HepG2 (cell line): ENCODE results near the gene SLC38A3. TPM values are rescaled to one million over a fixed set of nuclear protein-coding genes. Genes with fewer than 3 reads are reported as not detected.

ENCODE experiments used
- ATAC-seq: fragments of 200-7000 bp; cut with Tn5 transposase; 3 replicates; pipeline ENCODE4 v1.9.1; 2020; ENCODE audit warnings: mild to moderate bottlenecking, moderate library complexity
- BruUV-seq: library from RNA; stranded (reverse); fragments of 400-500 nt; replicated peaks from 2 replicates; lab custom pipeline; 2021; lab: Mats Ljungman, UMichigan
- CTCF ChIA-PET: fragments of 300-600 bp; formaldehyde crosslinking; extraction: SDS; loops from one replicate; lab custom pipeline; 2021; ENCODE audit warnings: low total read pairs, inconsistent platforms, low intra/inter-chr PET ratio; lab: Yijun Ruan, JAX
- POLR2A ChIA-PET: fragments of 350-600 bp; sonication (Branson Sonifier 250); formaldehyde crosslinking; loops from one replicate; lab custom pipeline; 2020; ENCODE audit warnings: antibody characterized with exemption, inconsistent platforms; lab: Yijun Ruan, JAX
- DNase-seq: peaks from one replicate; pipeline ENCODE4 v3.0.0-alpha.2; 2015; ENCODE audit warnings: low spot score
- FAIRE-seq: peaks from 3 replicates; lab custom pipeline; 2011; peaks lifted over from hg19 to GRCh38; lab: Jason Lieb, UNC
- H2AFZ ChIP-seq: one replicate; pipeline ENCODE4 v1.6.1; 2011; ENCODE audit warnings: low read length, inconsistent platforms
- H3K27ac ChIP-seq: fragments of 300-600 bp; 3 replicates; pipeline ENCODE4 v1.8.0; 2011; ENCODE audit warnings: mixed run types, mild to moderate bottlenecking, mixed read lengths, low read length, inconsistent platforms; ENCODE audit not compliant: insufficient read depth; ENCODE audit errors: extremely low read length
- H3K27me3 ChIP-seq, 2 experiments: fragments of 200-600 bp in 1 of 2; 2 replicates in 1 of 2; 3 replicates in 1 of 2; pipeline versions ENCODE4 v1.6.0 to v1.8.0; 2011; ENCODE audit warnings: low read length in 2 of 2, mild to moderate bottlenecking in 2 of 2, moderate library complexity in 2 of 2, inconsistent platforms in 1 of 2; ENCODE audit not compliant: insufficient read depth in 2 of 2, control insufficient read depth in 1 of 2
- H3K36me3 ChIP-seq, 2 experiments: fragments of 200-600 bp in 1 of 2; replicated peaks in 1 of 2; 2 replicates in 1 of 2; 3 replicates in 1 of 2; pipeline versions ENCODE4 v1.5.1 to v1.8.0; 2011; ENCODE audit warnings: low read length in 2 of 2, inconsistent platforms in 1 of 2; ENCODE audit not compliant: insufficient read depth in 2 of 2, control insufficient read depth in 1 of 2
- H3K4me1 ChIP-seq: 2 replicates; pipeline ENCODE4 v1.5.1; 2012; ENCODE audit warnings: low read length, inconsistent platforms; ENCODE audit not compliant: insufficient read depth
- H3K4me2 ChIP-seq: 2 replicates; pipeline ENCODE4 v1.6.0; 2011; ENCODE audit warnings: low read depth, low read length, inconsistent platforms
- H3K4me3 ChIP-seq, 3 experiments: fragments of 200-600 bp in 1 of 3; sonication (generic), shearing (Covaris generic) in 1 of 3; replicated peaks in 1 of 3; 2 replicates each; pipeline ENCODE4 v1.5.1; 2011 to 2016; ENCODE audit warnings: low read length in 3 of 3, inconsistent platforms in 2 of 3, low read depth in 2 of 3, mild to moderate bottlenecking in 2 of 3, control low read depth in 1 of 3, mixed read lengths in 1 of 3; ENCODE audit not compliant: insufficient read depth in 1 of 3
- H3K79me2 ChIP-seq: one replicate; pipeline ENCODE4 v1.6.1; 2011; ENCODE audit warnings: low read length, inconsistent platforms; ENCODE audit not compliant: insufficient read depth
- H3K9ac ChIP-seq: 2 replicates; pipeline ENCODE4 v1.6.0; 2011; ENCODE audit warnings: mild to moderate bottlenecking, low read depth, low read length, inconsistent platforms; ENCODE audit not compliant: insufficient read depth
- H3K9me3 ChIP-seq: 2 replicates; pipeline ENCODE4 v1.5.1; 2012; ENCODE audit warnings: mild to moderate bottlenecking, low read length
- H4K20me1 ChIP-seq: 2 replicates; pipeline ENCODE4 v1.6.0; 2011; ENCODE audit warnings: inconsistent platforms, mild to moderate bottlenecking, low read length, moderate library complexity; ENCODE audit not compliant: insufficient read depth
- BCL6 ChIP-seq: IDR thresholded peaks from 2 replicates; pipeline ENCODE4 v1.6.1; 2016; ENCODE audit warnings: missing genetic modification reagents, missing compliant biosample characterization
- HHEX ChIP-seq: IDR thresholded peaks from 2 replicates; pipeline ENCODE4 v1.6.1; 2016; ENCODE audit warnings: control low read depth
- MAFG ChIP-seq: sonication (generic); formaldehyde crosslinking; IDR thresholded peaks from 2 replicates; pipeline ENCODE4 v1.5.1; 2020; ENCODE audit warnings: mild to moderate bottlenecking, missing genetic modification reagents
- MEIS2 ChIP-seq: sonication (generic); formaldehyde crosslinking; IDR thresholded peaks from 2 replicates; pipeline ENCODE4 v1.9.0; 2021; ENCODE audit warnings: mild to moderate bottlenecking, missing genetic modification reagents
- NCOA2 ChIP-seq: sonication (generic); formaldehyde crosslinking; IDR thresholded peaks from 2 replicates; pipeline ENCODE4 v1.8.0; 2022; ENCODE audit warnings: inconsistent platforms
- SIN3B ChIP-seq: fragments of 150-350 bp; IDR thresholded peaks from 2 replicates; pipeline ENCODE4 v1.6.1; 2014; ENCODE audit warnings: low read length
- TCF12 ChIP-seq, 2 experiments: fragments of 450-650 bp in 1 of 2; sonication (generic) in 1 of 2; formaldehyde crosslinking in 1 of 2; IDR thresholded peaks; 2 replicates each; pipeline versions ENCODE4 v1.6.1 to v1.8.0; 2017 to 2022; ENCODE audit warnings: antibody characterized with exemption in 1 of 2, mild to moderate bottlenecking in 1 of 2, missing genetic modification reagents in 1 of 2, moderate library complexity in 1 of 2
- YEATS4 ChIP-seq: sonication (generic); formaldehyde crosslinking; IDR thresholded peaks from 2 replicates; pipeline ENCODE4 v1.4.0; 2020; ENCODE audit warnings: missing genetic modification reagents, borderline replicate concordance
- ZNF317 ChIP-seq: sonication (generic); formaldehyde crosslinking; IDR thresholded peaks from 2 replicates; pipeline ENCODE4 v1.5.0; 2020; ENCODE audit warnings: mild to moderate bottlenecking, missing genetic modification reagents
- ZNF546 ChIP-seq: sonication (generic); formaldehyde crosslinking; conservative IDR thresholded peaks from 2 replicates; pipeline ENCODE4 v1.8.1; 2023; ENCODE audit warnings: mild to moderate bottlenecking, missing genetic modification reagents
- ZNF589 ChIP-seq: sonication (generic); formaldehyde crosslinking; conservative IDR thresholded peaks from 2 replicates; pipeline ENCODE4 v1.8.0; 2022; ENCODE audit warnings: mild to moderate bottlenecking, moderate library complexity, missing genetic modification reagents
- ZNF652 ChIP-seq: IDR thresholded peaks from 2 replicates; pipeline ENCODE4 v1.6.1; 2016; ENCODE audit warnings: low read depth, borderline replicate concordance
- WGBS: methylation state at CpG from one replicate; pipeline ENCODE4 v1.1.6; 2017; ENCODE audit warnings: low lambda C conversion rate; 5-methylcytosine and 5-hydroxymethylcytosine counted together
- in situ Hi-C: cut with HindIII; loops from 2 replicates; pipeline ENCODE4 v1.10.0; 2017; ENCODE audit warnings: low pct_unique_long_range_greater_than_20kb; ENCODE audit not compliant: extremely low pct_ligation_motif_present
- intact Hi-C: fragments of 100-400 bp; cut with micrococcal nuclease; formaldehyde crosslinking; loops from one replicate; pipeline ENCODE4 v1.10.0; 2022; ENCODE audit not compliant: unreplicated experiment
- polyA plus RNA-seq, 8 experiments: library from polyadenylated mRNA; depleted of rRNA in 3 of 8; stranded (reverse) in 7 of 8; unstranded in 1 of 8; fragments of >200 nt; fragmentation: Illumina TruSeq in 4 of 8; extraction: Trizol in 4 of 8; gene quantifications; 2 replicates each; pipeline versions ENCODE4 v1.2.1 to v1.2.3, GENCODE V29; 2011 to 2016; ENCODE audit warnings: low read depth in 4 of 8, missing spikeins in 1 of 8, mixed read lengths in 1 of 8; ENCODE audit not compliant: insufficient read depth in 1 of 8
- total RNA-seq, 5 experiments: library from RNA; depleted of rRNA; stranded (reverse); fragments of >200 nt; fragmentation: Illumina TruSeq; extraction: Trizol; gene quantifications; 2 replicates each; pipeline ENCODE4 v1.2.3, GENCODE V29; 2016; ENCODE audit warnings: low read depth in 1 of 5
- TF ChIP-seq, protein P1 (sequence below): sonication (generic); formaldehyde crosslinking; IDR thresholded peaks from 2 replicates; pipeline ENCODE4 v1.8.0; 2023; ENCODE audit warnings: mild to moderate bottlenecking, missing genetic modification reagents
- TF ChIP-seq, protein P2 (sequence below): sonication (generic); formaldehyde crosslinking; IDR thresholded peaks from 2 replicates; pipeline ENCODE4 v1.9.0; 2021; ENCODE audit warnings: missing genetic modification reagents, borderline replicate concordance
- TF ChIP-seq, protein P3 (sequence below): sonication (generic); formaldehyde crosslinking; IDR thresholded peaks from one replicate; pipeline ENCODE4 v1.5.1; 2020; ENCODE audit warnings: mild to moderate bottlenecking, missing genetic modification reagents; ENCODE audit errors: not compliant biosample characterization

Gene SLC38A3
- total and polyA plus RNA-seq, 2 of the 13 experiments (the other 11 are each of a cell fraction or from before 2014, with no cell fraction given): 29.8 to 164 TPM

DNA sequence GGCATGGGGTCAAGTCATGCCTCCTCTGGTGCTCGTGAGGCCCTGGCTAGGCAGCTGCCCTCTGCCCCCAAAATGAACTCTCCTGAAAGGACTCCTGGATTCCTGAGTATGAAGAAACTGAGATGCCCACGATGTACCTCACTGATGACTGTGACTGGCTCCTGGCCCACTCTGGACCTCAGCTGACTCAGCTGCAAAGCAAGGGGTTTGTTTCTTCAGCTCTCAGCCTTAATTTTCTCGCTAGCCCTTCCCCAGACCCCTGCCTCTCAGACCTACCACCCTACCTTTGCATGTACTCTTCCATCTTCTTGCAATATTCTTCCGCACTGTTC, 25.7 kb downstream of the SLC38A3 start:
- intact Hi-C loops (no loop called here), in situ Hi-C loops (no loop called here)
- DNase-seq (no peak), ATAC-seq (no peak), FAIRE-seq (no peak)
- H3K27me3 ChIP-seq: no peaks in the 10 kb centered on the region
- H3K4me2 ChIP-seq: no peak overlapping the region
- ChIA-PET CTCF (no interaction called here), POLR2A (interaction anchor here (0.9 to 7.0 kb wide), 3 partner anchors 21 to 41 kb away, joined by 4 to 69 read pairs (median 5); no protein-coding TSS in a partner anchor)
- H3K9ac ChIP-seq: no peak overlapping the region
- H2AFZ ChIP-seq: no peak overlapping the region
- no peak overlapping the region for H3K4me3 ChIP-seq
- no peaks in the 10 kb centered on the region; a peak in 1 of 5 replicates for H3K36me3 ChIP-seq
- H3K79me2 ChIP-seq: no peaks in the 10 kb centered on the region
- no peak overlapping the region for H3K27ac ChIP-seq
- peaks cover 72% of the 10 kb centered on the region for H3K4me1 ChIP-seq
- no peaks in the 10 kb centered on the region for H4K20me1 ChIP-seq
- 79% methylated on average over 2 of the region's 4 CpGs for WGBS
- no peaks in the 10 kb centered on the region for H3K9me3 ChIP-seq
- no TSS peak for BruUV-seq
- no peak for TF ChIP-seq BCL6 (CRISPR knock-in tag)
- TF ChIP-seq, protein P1, sequence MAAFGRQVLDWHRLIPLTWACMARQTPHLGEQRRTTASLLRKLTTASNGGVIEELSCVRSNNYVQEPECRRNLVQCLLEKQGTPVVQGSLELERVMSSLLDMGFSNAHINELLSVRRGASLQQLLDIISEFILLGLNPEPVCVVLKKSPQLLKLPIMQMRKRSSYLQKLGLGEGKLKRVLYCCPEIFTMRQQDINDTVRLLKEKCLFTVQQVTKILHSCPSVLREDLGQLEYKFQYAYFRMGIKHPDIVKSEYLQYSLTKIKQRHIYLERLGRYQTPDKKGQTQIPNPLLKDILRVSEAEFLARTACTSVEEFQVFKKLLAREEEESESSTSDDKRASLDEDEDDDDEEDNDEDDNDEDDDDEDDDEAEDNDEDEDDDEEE (CRISPR knock-in tag): no peak
- no peak for TF ChIP-seq MAFG (CRISPR knock-in tag)
- TF ChIP-seq HHEX (CRISPR knock-in tag): no peak
- no peak for TF ChIP-seq ZNF546 (CRISPR knock-in tag)
- no peak for TF ChIP-seq SIN3B
- no peak for TF ChIP-seq MEIS2 (CRISPR knock-in tag)
- no peak for TF ChIP-seq ZNF317
- TF ChIP-seq NCOA2: no peak
- TF ChIP-seq, protein P2, sequence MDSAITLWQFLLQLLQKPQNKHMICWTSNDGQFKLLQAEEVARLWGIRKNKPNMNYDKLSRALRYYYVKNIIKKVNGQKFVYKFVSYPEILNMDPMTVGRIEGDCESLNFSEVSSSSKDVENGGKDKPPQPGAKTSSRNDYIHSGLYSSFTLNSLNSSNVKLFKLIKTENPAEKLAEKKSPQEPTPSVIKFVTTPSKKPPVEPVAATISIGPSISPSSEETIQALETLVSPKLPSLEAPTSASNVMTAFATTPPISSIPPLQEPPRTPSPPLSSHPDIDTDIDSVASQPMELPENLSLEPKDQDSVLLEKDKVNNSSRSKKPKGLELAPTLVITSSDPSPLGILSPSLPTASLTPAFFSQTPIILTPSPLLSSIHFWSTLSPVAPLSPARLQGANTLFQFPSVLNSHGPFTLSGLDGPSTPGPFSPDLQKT (CRISPR knock-in tag): no peak
- no peak for TF ChIP-seq TCF12 (IDR thresholded peaks at IDR 0.05)
- TF ChIP-seq TCF12 (CRISPR knock-in tag; IDR thresholded peaks at IDR 0.05): no peak
- TF ChIP-seq, protein P3, sequence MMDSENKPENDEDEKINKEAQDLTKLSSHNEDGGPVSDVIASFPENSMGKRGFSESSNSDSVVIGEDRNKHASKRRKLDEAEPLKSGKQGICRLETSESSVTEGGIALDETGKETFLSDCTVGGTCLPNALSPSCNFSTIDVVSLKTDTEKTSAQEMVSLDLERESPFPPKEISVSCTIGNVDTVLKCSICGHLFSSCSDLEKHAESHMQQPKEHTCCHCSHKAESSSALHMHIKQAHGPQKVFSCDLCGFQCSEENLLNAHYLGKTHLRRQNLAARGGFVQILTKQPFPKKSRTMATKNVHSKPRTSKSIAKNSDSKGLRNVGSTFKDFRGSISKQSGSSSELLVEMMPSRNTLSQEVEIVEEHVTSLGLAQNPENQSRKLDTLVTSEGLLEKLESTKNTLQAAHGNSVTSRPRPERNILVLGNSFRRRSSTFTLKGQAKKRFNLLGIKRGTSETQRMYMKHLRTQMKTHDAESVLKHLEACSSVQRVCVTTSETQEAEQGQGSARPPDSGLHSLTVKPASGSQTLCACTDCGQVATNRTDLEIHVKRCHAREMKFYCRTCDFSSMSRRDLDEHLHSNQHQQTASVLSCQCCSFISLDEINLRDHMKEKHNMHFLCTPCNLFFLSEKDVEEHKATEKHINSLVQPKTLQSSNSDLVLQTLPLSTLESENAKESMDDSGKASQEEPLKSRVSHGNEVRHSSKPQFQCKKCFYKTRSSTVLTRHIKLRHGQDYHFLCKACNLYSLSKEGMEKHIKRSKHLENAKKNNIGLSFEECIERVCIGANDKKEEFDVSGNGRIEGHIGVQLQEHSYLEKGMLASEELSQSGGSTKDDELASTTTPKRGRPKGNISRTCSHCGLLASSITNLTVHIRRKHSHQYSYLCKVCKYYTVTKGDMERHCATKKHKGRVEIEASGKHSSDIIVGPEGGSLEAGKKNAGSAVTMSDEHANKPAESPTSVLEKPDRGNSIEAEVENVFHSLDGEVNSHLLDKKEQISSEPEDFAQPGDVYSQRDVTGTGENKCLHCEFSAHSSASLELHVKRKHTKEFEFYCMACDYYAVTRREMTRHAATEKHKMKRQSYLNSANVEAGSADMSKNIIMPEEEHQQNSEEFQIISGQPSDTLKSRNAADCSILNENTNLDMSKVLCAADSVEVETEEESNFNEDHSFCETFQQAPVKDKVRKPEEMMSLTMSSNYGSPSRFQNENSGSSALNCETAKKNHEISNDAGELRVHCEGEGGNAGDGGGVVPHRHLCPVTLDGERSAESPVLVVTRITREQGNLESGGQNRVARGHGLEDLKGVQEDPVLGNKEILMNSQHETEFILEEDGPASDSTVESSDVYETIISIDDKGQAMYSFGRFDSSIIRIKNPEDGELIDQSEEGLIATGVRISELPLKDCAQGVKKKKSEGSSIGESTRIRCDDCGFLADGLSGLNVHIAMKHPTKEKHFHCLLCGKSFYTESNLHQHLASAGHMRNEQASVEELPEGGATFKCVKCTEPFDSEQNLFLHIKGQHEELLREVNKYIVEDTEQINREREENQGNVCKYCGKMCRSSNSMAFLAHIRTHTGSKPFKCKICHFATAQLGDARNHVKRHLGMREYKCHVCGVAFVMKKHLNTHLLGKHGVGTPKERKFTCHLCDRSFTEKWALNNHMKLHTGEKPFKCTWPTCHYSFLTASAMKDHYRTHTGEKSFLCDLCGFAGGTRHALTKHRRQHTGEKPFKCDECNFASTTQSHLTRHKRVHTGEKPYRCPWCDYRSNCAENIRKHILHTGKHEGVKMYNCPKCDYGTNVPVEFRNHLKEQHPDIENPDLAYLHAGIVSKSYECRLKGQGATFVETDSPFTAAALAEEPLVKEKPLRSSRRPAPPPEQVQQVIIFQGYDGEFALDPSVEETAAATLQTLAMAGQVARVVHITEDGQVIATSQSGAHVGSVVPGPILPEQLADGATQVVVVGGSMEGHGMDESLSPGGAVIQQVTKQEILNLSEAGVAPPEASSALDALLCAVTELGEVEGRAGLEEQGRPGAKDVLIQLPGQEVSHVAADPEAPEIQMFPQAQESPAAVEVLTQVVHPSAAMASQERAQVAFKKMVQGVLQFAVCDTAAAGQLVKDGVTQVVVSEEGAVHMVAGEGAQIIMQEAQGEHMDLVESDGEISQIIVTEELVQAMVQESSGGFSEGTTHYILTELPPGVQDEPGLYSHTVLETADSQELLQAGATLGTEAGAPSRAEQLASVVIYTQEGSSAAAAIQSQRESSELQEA (CRISPR knock-in tag): no peak
- TF ChIP-seq ZNF652 (CRISPR knock-in tag): no peak
- TF ChIP-seq ZNF589 (CRISPR knock-in tag): no peak
- TF ChIP-seq YEATS4: no peak
